GM19193 (cell line): Measurements from ENCODE around the gene PRRT2.

ENCODE experiments used
- POLR2A ChIP-seq: IDR thresholded peaks from 4 replicates; pipeline ENCODE4 v1.6.1; 2011; ENCODE audit not compliant: insufficient read depth, insufficient read length; ENCODE audit errors: extremely low read depth

PRRT2 gene

GRCh38 chr16:29858149-29858849, 46.3 kb downstream of the PRRT2 start:
- no peak for TF ChIP-seq POLR2A

- TF ChIP-seq POLR2A = no peak
Observed at GRCh38 chr16:29858974-29859373, 47.0 kb downstream of the PRRT2 start.

GRCh38 chr16:29860218-29860617, 48.2 kb downstream of the PRRT2 start:
- no peak for TF ChIP-seq POLR2A

- TF ChIP-seq POLR2A = no peak
Observed at GRCh38 chr16:29862383-29862883, 50.4 kb downstream of the PRRT2 start.

GRCh38 chr16:29862884-29863668, 51.1 kb downstream of the PRRT2 start, which contains the start of gene CDIPT:
TSS of gene CDIPT (minus strand) at chr16:29863226. CDS start at chr16:29862857, 369 bp downstream.
- TF ChIP-seq POLR2A = peak; percentile 64

GRCh38 chr16:29863669-29863984, 51.6 kb downstream of the PRRT2 start:
- no peak for TF ChIP-seq POLR2A

GRCh38 chr16:29864205-29864604, 52.2 kb downstream of the PRRT2 start:
- no peak for TF ChIP-seq POLR2A
